Measurements from ENCODE around the gene LINGO1.
A peak's percentile ranks its signal among the peaks of the same experiment; 100 is the strongest.

The LINGO1 gene

GRCh38 chr15:77659350-77660321, 26.9 kb upstream of the LINGO1 start:
- Histone ChIP-seq H3K9me3 (ENCODE audit: control insufficient read depth, low read length) (no peaks in the 10 kb centered on the region), H3K4me2 (ENCODE audit: low read length, poor library complexity, severe bottlenecking) (no peak overlapping the region), H3K4ac (ENCODE audit: low read depth in 1 of 2, low read length in 2 of 2) (no peak overlapping the region), H2BK15ac (ENCODE audit: low read depth, poor library complexity, severe bottlenecking) (no peak overlapping the region), H2BK12ac (ENCODE audit: low read length in 2 of 2) (no peak overlapping the region), H2BK5ac (ENCODE audit: low read depth, low read length, poor library complexity, severe bottlenecking) (no peak overlapping the region), H3K18ac (ENCODE audit: low read depth in 1 of 2, low read length in 2 of 2) (no peak overlapping the region), H4K91ac (ENCODE audit: low read length) (no peak overlapping the region), H4K8ac (ENCODE audit: low read length) (no peak overlapping the region), H3K27ac (ENCODE audit: low read length, poor library complexity, severe bottlenecking) (no peak overlapping the region), H3K4me3 (ENCODE audit: insufficient read depth in 1 of 2, low read depth in 1 of 2, low read length in 2 of 2) (no peak overlapping the region), H3K14ac (ENCODE audit: low read length in 2 of 2) (no peak overlapping the region), H2AK5ac (ENCODE audit: low read length, severe bottlenecking) (no peak overlapping the region), H3K79me1 (replicated peaks; ENCODE audit: low read length, poor library complexity, severe bottlenecking) (no peaks in the 10 kb centered on the region), H2BK120ac (ENCODE audit: low read depth, low read length) (no peak overlapping the region), H3K27me3 (ENCODE audit: control insufficient read depth in 1 of 2, insufficient read depth in 1 of 2, low read length in 2 of 2) (peaks cover 91 to 97% of the 10 kb centered on the region in 2 experiments), H3K4me1 (ENCODE audit: control insufficient read depth, insufficient read depth, low read depth, low read length) (no peaks in the 10 kb centered on the region), H3K9ac (ENCODE audit: low read length) (no peak overlapping the region), H2AFZ (ENCODE audit: low read depth, low read length) (no peak overlapping the region), H3K23ac (ENCODE audit: low read length in 2 of 2) (no peak overlapping the region), H3K36me3 (ENCODE audit: control insufficient read depth in 1 of 2, insufficient read depth in 2 of 2, low read depth in 1 of 2, low read length in 2 of 2) (no peaks in the 10 kb centered on the region)
- WGBS: 77% methylated on average over 9 of the region's 12 CpGs
- peak; percentile 57 for DNase-seq

- peaks cover 10% of the 10 kb centered on the region for H3K9me3 ChIP-seq (ENCODE audit: control insufficient read depth, low read length)
- no peaks in the 10 kb centered on the region for H3K79me1 ChIP-seq (replicated peaks; ENCODE audit: low read length, poor library complexity, severe bottlenecking)
- 83% methylated on average over 6 of the region's 6 CpGs for WGBS
- H3K4ac ChIP-seq (ENCODE audit: low read depth in 1 of 2, low read length in 2 of 2): no peak overlapping the region
- H3K4me2 ChIP-seq (ENCODE audit: low read length, poor library complexity, severe bottlenecking): no peak overlapping the region
- no peaks in the 10 kb centered on the region for H3K36me3 ChIP-seq (ENCODE audit: control insufficient read depth in 1 of 2, insufficient read depth in 2 of 2, low read depth in 1 of 2, low read length in 2 of 2)
- H4K91ac ChIP-seq (ENCODE audit: low read length): no peak overlapping the region
- no peak overlapping the region for H2BK120ac ChIP-seq (ENCODE audit: low read depth, low read length)
- H2BK12ac ChIP-seq (ENCODE audit: low read length in 2 of 2): no peak overlapping the region
- H2AFZ ChIP-seq (ENCODE audit: low read depth, low read length): no peak overlapping the region
- no peak overlapping the region for H3K27ac ChIP-seq (ENCODE audit: low read length, poor library complexity, severe bottlenecking)
- no peak overlapping the region for H4K8ac ChIP-seq (ENCODE audit: low read length)
- peaks cover 88 to 97% of the 10 kb centered on the region in 2 experiments for H3K27me3 ChIP-seq (ENCODE audit: control insufficient read depth in 1 of 2, insufficient read depth in 1 of 2, low read length in 2 of 2)
- no peak overlapping the region for H3K4me3 ChIP-seq (ENCODE audit: insufficient read depth in 1 of 2, low read depth in 1 of 2, low read length in 2 of 2)
- no peak overlapping the region for H2AK5ac ChIP-seq (ENCODE audit: low read length, severe bottlenecking)
- H3K9ac ChIP-seq (ENCODE audit: low read length): no peak overlapping the region
- no peak for DNase-seq
- no peak overlapping the region for H2BK15ac ChIP-seq (ENCODE audit: low read depth, poor library complexity, severe bottlenecking)
- no peak overlapping the region for H3K18ac ChIP-seq (ENCODE audit: low read depth in 1 of 2, low read length in 2 of 2)
- no peak overlapping the region for H3K14ac ChIP-seq (ENCODE audit: low read length in 2 of 2)
- H3K4me1 ChIP-seq (ENCODE audit: control insufficient read depth, insufficient read depth, low read depth, low read length): no peaks in the 10 kb centered on the region
- no peak overlapping the region for H3K23ac ChIP-seq (ENCODE audit: low read length in 2 of 2)
- no peak overlapping the region for H2BK5ac ChIP-seq (ENCODE audit: low read depth, low read length, poor library complexity, severe bottlenecking)
These were observed 25.6 kb upstream of the LINGO1 start for GRCh38 chr15:77658304-77658703.

- Histone ChIP-seq H3K14ac (ENCODE audit: low read length in 2 of 2) (no peak overlapping the region), H3K23ac (ENCODE audit: low read length in 2 of 2) (no peak overlapping the region)
- 84% methylated on average over 16 of the region's 23 CpGs for WGBS
These were observed 25.0 kb upstream of the LINGO1 start for GRCh38 chr15:77657634-77658238.

GRCh38 chr15:77656294-77656693, 23.6 kb upstream of the LINGO1 start:
- H3K27me3 ChIP-seq (ENCODE audit: control insufficient read depth in 1 of 2, insufficient read depth in 1 of 2, low read length in 2 of 2): peaks cover 89 to 94% of the 10 kb centered on the region in 2 experiments
- H2BK120ac ChIP-seq (ENCODE audit: low read depth, low read length): no peak overlapping the region
- H4K8ac ChIP-seq (ENCODE audit: low read length): no peak overlapping the region
- no peaks in the 10 kb centered on the region for H3K79me1 ChIP-seq (replicated peaks; ENCODE audit: low read length, poor library complexity, severe bottlenecking)
- DNase-seq: no peak
- H3K9ac ChIP-seq (ENCODE audit: low read length): no peak overlapping the region
- H3K9me3 ChIP-seq (ENCODE audit: control insufficient read depth, low read length): peaks cover 10% of the 10 kb centered on the region
- no peaks in the 10 kb centered on the region for H3K4me1 ChIP-seq (ENCODE audit: control insufficient read depth, insufficient read depth, low read depth, low read length)
- H3K14ac ChIP-seq (ENCODE audit: low read length in 2 of 2): no peak overlapping the region
- H2AFZ ChIP-seq (ENCODE audit: low read depth, low read length): no peak overlapping the region
- H2BK15ac ChIP-seq (ENCODE audit: low read depth, poor library complexity, severe bottlenecking): no peak overlapping the region
- no peak overlapping the region for H3K4me3 ChIP-seq (ENCODE audit: insufficient read depth in 1 of 2, low read depth in 1 of 2, low read length in 2 of 2)
- H3K4me2 ChIP-seq (ENCODE audit: low read length, poor library complexity, severe bottlenecking): no peak overlapping the region
- no peak overlapping the region for H3K4ac ChIP-seq (ENCODE audit: low read depth in 1 of 2, low read length in 2 of 2)
- no peak overlapping the region for H2BK12ac ChIP-seq (ENCODE audit: low read length in 2 of 2)
- H2AK5ac ChIP-seq (ENCODE audit: low read length, severe bottlenecking): no peak overlapping the region
- 83% methylated on average over 12 of the region's 12 CpGs for WGBS
- no peak overlapping the region for H3K23ac ChIP-seq (ENCODE audit: low read length in 2 of 2)
- H3K18ac ChIP-seq (ENCODE audit: low read depth in 1 of 2, low read length in 2 of 2): no peak overlapping the region
- H2BK5ac ChIP-seq (ENCODE audit: low read depth, low read length, poor library complexity, severe bottlenecking): no peak overlapping the region
- H3K36me3 ChIP-seq (ENCODE audit: control insufficient read depth in 1 of 2, insufficient read depth in 2 of 2, low read depth in 1 of 2, low read length in 2 of 2): no peaks in the 10 kb centered on the region
- H3K27ac ChIP-seq (ENCODE audit: low read length, poor library complexity, severe bottlenecking): no peak overlapping the region
- H4K91ac ChIP-seq (ENCODE audit: low read length): no peak overlapping the region

More at GRCh38 chr15:77657634-77658238, 25.0 kb upstream of the LINGO1 start:
- no peaks in the 10 kb centered on the region for H3K4me1 ChIP-seq (ENCODE audit: control insufficient read depth, insufficient read depth, low read depth, low read length)
- H2BK5ac ChIP-seq (ENCODE audit: low read depth, low read length, poor library complexity, severe bottlenecking): no peak overlapping the region
- H3K9ac ChIP-seq (ENCODE audit: low read length): no peak overlapping the region
- no peak for DNase-seq
- H2BK12ac ChIP-seq (ENCODE audit: low read length in 2 of 2): no peak overlapping the region
- H3K9me3 ChIP-seq (ENCODE audit: control insufficient read depth, low read length): peaks cover 10% of the 10 kb centered on the region
- no peak overlapping the region for H3K18ac ChIP-seq (ENCODE audit: low read depth in 1 of 2, low read length in 2 of 2)
- H3K36me3 ChIP-seq (ENCODE audit: control insufficient read depth in 1 of 2, insufficient read depth in 2 of 2, low read depth in 1 of 2, low read length in 2 of 2): no peaks in the 10 kb centered on the region
- no peak overlapping the region for H3K4me2 ChIP-seq (ENCODE audit: low read length, poor library complexity, severe bottlenecking)
- no peak overlapping the region for H2AFZ ChIP-seq (ENCODE audit: low read depth, low read length)
- H3K27me3 ChIP-seq (ENCODE audit: control insufficient read depth in 1 of 2, insufficient read depth in 1 of 2, low read length in 2 of 2): peaks cover 89 to 97% of the 10 kb centered on the region in 2 experiments
- no peaks in the 10 kb centered on the region for H3K79me1 ChIP-seq (replicated peaks; ENCODE audit: low read length, poor library complexity, severe bottlenecking)
- H2BK120ac ChIP-seq (ENCODE audit: low read depth, low read length): no peak overlapping the region
- no peak overlapping the region for H3K4ac ChIP-seq (ENCODE audit: low read depth in 1 of 2, low read length in 2 of 2)
- no peak overlapping the region for H2AK5ac ChIP-seq (ENCODE audit: low read length, severe bottlenecking)
- no peak overlapping the region for H3K27ac ChIP-seq (ENCODE audit: low read length, poor library complexity, severe bottlenecking)
- no peak overlapping the region for H3K4me3 ChIP-seq (ENCODE audit: insufficient read depth in 1 of 2, low read depth in 1 of 2, low read length in 2 of 2)
- H4K8ac ChIP-seq (ENCODE audit: low read length): no peak overlapping the region
- no peak overlapping the region for H2BK15ac ChIP-seq (ENCODE audit: low read depth, poor library complexity, severe bottlenecking)
- H4K91ac ChIP-seq (ENCODE audit: low read length): no peak overlapping the region
